ENCODE data around the gene RIN3. TPM values are rescaled to one million over a fixed set of nuclear protein-coding genes. Genes with fewer than 3 reads are reported as not detected.

Gene RIN3
- total RNA-seq, 1 donor from 2014 or later = 0.22 TPM

GRCh38 chr14:92737619-92738188 is 224.1 kb downstream of the RIN3 start:
- Histone ChIP-seq H3K27ac (no peak overlapping the region), H4K20me1 (ENCODE audit: low read depth) (peaks cover 14% of the 10 kb centered on the region)
- H3K4me1 Mint-ChIP-seq = no peaks in the 10 kb centered on the region

More at GRCh38 chr14:92737619-92738188, 224.1 kb downstream of the RIN3 start:
- H3K4me3 ChIP-seq = no peak overlapping the region
- Mint-ChIP-seq H3K9me3 (no peaks in the 10 kb centered on the region), H3K27me3 (ENCODE audit: insufficient read depth, low read depth) (peaks cover 6% of the 10 kb centered on the region), H3K36me3 (peaks cover 15% of the 10 kb centered on the region), H3K27ac (no peak overlapping the region), H3K4me3 (no peak overlapping the region)
- no peak overlapping the region for H2AFZ ChIP-seq (replicated peaks)
- H3K4me1 ChIP-seq = no peaks in the 10 kb centered on the region
- no peaks in the 10 kb centered on the region for H3K36me3 ChIP-seq
- H3K9me3 ChIP-seq (ENCODE audit: low read depth) = no peaks in the 10 kb centered on the region
- DNase-seq (ENCODE audit: low spot score) = no peak
- TF ChIP-seq CTCF (IDR thresholded peaks at IDR 0.05) (no peak), EZH2 (IDR thresholded peaks at IDR 0.05) (no peak), EZH2phosphoT487 (IDR thresholded peaks at IDR 0.05) (no peak)
- no peaks in the 10 kb centered on the region for H3F3A ChIP-seq (ENCODE audit: low read depth)
- no peak overlapping the region for H3K9ac ChIP-seq
- no peaks in the 10 kb centered on the region for H3K27me3 ChIP-seq
- no peak overlapping the region for H3K4me2 ChIP-seq
- H3K79me2 ChIP-seq (ENCODE audit: low read depth) = peaks cover 48% of the 10 kb centered on the region

Other genes starting within 250 kb of the RIN3 start
- gene SLC24A4, start 190.6 kb upstream of the RIN3 start, total RNA-seq (ENCODE audit: low replicate concordance) = 0.15 and 0.73 TPM in 2 replicates
- gene LGMN, start 234.8 kb downstream of the RIN3 start, total RNA-seq (ENCODE audit: low replicate concordance) = 71.8 and 87.0 TPM in 2 replicates

Data from neural progenitor cell (in vitro differentiated cells).